NCI-H526 treated with DMSO at 0.1 percent for 48 hours (cell line): ENCODE data around the gene ZC3HAV1.
A peak's percentile ranks its signal among the peaks of the same experiment; 100 is the strongest.
"Not testable (repeated sequence)": the region's sequence is repeated elsewhere in the genome, so short reads cannot be mapped to it uniquely, and the experiment has no call there.

Source experiments
- DNase-seq: peaks from one replicate; lab custom pipeline; 2025; lab: John Stamatoyannopoulos, UW

ZC3HAV1 gene

DNA sequence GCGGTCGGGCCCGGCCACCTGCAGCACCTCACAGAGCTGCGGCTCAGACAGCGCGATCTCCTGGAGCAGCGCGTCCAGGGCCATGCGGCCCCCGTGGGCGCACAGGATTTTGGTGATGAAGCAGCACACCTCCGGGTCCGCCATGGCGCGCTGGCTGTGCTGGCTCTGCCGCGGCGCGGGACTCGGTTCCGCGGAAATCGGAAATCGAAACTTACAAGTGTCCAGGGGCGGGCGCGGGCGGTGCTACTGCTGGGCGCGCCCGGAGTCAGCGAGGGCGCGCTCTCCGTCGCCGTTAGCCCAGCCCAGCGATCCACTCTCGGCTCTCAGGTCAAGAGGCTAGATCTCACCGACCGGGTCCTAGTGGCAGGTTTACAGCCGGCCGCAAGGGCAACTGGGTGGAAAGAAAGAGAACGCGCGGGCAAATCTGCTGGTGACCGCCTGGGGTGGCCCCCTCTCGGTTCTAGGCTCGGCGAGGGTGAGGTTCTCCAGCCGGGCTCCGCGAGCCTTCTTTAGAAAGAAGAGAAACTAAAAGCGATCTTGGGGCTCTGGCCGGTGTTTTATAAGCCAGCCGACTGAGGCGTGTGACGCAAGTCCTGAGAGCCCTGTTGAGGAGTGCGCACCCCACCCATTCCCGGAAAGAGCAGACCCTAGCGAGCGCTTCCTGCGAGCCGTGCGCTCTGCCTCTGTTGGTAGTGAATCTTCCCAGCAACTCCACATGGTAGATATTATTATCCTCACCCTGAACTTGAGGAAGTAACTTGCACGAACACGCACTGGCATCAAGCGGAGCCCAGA lies at the start of gene ZC3HAV1:
ZC3HAV1 (minus strand) TSS at position 533 of the 795 bp plus-strand sequence; CDS start at position 144, 389 bp downstream.
- peak; percentile 88 for DNase-seq

DNA sequence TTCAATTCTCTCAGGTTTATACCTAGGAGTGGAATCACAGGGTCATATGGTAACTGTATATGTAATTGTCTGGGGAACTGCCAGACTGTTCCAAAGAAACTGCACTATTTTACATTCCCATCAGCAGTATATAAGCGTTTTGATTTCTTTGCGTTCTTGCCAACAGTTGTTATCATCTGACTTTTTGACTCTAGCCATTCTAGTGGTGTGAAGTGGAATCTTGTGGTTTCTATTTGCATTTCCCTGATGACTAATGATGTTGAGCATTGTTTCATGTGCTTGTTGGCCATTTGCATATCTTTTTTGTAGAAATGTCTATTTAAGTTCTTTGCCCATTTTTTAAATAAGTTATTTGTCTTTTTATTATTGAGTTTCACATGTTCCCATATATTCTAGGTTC lies 44.3 kb upstream of the ZC3HAV1 start:
- DNase-seq, result peak; percentile 25

- no peak for DNase-seq
Observed at GRCh38 chr7:139152149-139152548, 42.6 kb upstream of the ZC3HAV1 start.

GRCh38 chr7:139139150-139139549 lies 29.6 kb upstream of the ZC3HAV1 start:
- no peak for DNase-seq

GRCh38 chr7:139133335-139134139 lies 24.0 kb upstream of the ZC3HAV1 start:
- peak; percentile 85 for DNase-seq

GRCh38 chr7:139132887-139133286 lies 23.4 kb upstream of the ZC3HAV1 start:
- no peak for DNase-seq

DNA sequence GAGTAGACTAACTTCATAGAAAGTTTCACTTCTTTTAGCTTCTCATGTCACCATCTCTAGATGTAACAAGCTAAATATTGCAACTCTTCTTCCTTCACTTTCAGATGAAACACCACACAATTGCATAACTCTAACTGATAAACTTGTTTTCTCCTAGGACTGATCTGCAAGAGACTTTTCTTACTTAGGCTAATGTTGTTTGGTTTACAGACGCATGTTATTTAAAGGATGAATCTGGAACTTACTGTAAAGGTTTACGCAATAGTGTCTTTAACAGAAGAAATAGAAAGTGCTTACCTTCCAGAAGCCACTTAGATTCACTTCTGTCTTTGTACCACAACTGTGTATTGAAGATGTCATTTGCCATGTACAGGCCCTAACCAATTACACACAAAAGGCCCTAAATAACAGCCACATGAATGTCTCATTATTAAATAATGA lies 22.1 kb upstream of the ZC3HAV1 start:
- DNase-seq, result no peak

- not testable (repeated sequence) for DNase-seq
Observed at GRCh38 chr7:139129814-139130213, 20.3 kb upstream of the ZC3HAV1 start.

DNA sequence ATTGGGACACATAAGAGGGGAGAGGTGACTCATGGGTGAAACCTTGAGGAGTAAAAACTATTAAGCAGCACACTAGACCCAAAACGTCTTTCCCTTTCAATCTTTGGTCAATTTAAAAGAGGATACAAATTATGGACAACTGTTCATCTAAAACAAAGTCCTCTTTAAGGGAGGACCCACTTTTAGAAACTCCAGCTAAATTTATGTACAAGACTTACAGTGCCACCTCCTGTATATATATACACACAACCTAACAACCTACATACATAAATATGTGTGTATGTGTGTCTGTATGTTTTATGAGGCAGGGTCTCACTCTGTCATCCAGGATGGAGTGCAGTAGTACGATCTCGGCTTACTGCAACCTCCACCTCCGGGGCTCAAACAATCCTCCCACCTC lies 18.1 kb upstream of the ZC3HAV1 start:
- no peak for DNase-seq

GRCh38 chr7:139125657-139126056 lies 16.1 kb upstream of the ZC3HAV1 start:
- DNase-seq, result no peak

DNA sequence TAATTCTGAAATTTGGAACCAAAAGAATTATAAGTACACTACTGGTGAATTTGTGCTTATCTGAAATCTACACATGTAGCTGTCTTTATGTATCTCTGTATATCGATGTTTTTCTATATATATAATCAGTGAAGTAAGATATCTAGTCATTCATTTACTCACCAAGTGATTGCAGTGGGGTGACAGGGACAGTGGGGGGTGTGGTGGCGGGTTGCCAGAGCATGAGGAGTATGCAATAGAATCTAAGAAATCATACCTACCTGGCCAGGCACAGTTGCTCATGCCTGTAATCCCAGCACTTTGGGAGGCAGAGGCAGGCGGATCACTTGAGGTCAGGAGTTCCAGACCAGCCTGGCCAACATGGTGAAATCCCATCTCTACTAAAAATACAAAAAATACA lies 15.5 kb upstream of the ZC3HAV1 start:
- DNase-seq, result not testable (repeated sequence)

DNA sequence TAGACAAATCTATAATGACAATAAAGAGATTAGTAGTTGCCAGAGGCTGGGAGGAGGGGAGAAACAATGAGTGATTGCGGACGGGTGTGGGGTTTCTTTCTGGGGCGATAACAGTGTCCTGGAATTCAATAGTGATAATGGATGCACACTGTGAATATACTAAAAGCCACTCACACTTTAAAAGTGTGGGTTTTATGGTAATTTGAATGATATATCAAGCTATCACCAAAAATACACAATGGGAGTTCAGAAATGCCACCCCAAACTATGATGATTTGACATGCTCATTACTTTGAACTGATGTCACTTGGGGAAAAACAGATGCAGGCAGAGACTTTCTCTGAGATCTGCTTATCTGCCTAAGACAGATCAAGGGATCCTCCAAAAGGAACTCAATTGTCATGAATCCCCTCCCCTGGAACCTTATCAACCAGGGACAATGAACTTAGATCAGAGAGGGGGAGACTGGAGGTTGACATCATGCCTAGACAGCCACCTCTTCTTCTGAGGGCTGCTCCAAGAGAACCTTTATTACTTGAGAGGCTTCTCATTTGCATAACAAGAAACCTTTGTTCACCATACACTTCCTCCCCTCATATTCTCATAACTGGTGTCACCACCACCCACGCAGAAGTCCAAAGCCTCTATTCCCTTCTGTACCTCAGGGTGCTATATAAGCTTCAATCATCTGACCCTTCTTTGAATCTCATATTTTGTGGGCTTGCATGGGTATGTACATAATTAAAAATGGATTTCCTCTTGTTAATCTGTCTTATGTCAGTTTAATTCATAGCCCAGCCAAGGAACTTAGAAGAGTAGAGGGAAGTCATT lies 14.8 kb upstream of the ZC3HAV1 start:
- DNase-seq, result no peak

GRCh38 chr7:139119486-139119849 lies 9.9 kb upstream of the ZC3HAV1 start:
- DNase-seq, result no peak

DNA sequence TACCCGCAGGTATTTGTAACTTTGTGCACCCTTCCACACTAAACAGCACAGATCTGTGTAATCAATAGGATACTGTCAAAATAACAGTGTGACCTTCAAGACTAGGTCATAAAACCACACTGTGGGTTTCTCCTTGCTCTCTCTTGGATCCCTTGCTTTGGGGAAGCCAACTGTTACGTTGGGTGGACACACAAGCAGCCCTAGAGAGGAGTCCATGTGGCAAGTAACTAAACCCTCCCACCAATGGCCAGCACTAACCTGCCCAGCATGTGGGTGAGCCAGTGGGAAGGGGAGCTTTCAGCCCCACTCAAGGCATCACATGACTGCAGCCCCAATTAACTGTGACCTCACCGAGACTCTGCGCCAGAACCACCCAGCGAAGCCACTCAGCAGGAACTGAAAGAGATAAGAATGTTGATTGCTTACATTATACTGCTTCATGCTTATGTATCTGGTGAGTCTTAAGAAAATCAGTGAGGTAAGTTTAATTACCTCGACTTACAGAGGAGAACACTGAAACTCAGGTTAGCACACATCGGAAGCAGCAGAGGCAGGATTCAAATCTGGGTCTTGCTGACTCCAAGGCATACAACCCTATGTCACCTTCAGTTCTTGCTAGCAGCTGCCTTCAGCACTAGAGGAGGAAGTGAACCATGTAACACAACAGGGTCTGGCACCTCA lies 9.4 kb upstream of the ZC3HAV1 start:
- DNase-seq, result no peak

DNA sequence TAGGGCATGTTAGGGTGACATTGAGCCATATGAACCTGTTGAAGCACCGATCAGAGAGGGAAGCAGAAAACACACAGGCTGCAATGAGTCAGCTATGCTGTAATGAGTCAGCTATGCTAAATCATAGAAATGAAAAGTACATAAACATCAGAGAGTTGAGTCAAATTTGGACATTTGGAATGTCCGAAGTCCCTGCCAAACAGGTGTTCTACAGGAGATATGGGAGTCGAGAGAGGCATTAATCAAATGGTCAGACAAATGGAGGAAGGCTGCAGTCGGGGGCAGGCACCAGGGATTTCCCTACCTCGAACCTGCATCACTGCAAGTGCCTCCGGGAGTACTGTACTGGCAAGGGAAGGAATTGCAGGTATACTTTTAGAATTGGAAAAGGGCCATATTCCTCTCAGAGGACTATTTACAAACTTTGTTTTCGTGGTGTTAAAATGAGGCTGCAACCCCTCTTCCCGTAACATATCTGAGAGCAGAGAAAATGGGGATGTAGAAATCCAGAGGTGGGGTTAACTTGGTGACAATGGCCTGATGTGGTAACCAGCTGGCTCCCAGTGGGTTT lies 8.8 kb upstream of the ZC3HAV1 start:
- no peak for DNase-seq

- no peak for DNase-seq
Observed at GRCh38 chr7:139117599-139118233, 8.2 kb upstream of the ZC3HAV1 start.

- peak; percentile 56 for DNase-seq
Observed at GRCh38 chr7:139116999-139117398, 7.5 kb upstream of the ZC3HAV1 start.

- DNase-seq, result no peak
Observed at GRCh38 chr7:139115104-139115503, 5.6 kb upstream of the ZC3HAV1 start.

DNA sequence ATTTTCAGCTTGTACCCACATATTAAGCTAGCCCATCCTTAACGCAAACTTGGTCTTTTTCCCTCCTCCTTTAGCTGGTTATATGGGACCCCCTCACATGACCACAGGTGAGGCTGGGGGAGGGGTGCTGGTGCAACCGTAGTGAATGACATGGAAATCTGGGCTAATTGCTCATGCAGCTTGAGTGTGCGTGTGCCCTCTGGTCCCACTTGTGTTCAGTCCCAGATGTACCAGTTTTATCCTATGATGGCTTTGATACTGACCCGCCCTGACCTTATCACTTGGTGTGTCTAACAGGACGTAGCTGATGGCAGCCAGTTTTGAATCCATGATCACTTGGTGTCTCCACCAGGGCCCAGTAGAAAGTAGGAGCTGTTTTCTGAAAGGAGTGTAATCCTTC lies 5.1 kb upstream of the ZC3HAV1 start:
- DNase-seq, result no peak

DNA sequence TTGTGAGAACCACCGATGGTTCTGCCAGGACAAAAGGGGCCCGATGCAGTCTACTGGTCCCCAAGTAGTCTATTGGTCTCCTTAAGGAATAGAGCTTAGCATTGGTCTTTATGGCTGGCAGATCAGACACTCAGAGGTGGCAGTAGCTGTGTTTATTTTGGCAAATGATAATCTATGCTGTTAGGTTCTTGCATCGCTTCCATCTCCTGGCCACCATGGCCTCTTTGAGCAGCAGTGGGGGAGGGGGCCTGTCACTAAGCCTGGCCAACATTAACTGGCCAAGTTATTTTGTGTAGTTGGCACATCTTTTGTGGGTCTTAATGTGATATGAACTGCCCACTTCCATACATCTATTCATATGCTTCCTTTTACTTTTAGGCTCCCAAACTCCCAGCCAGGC lies 4.5 kb upstream of the ZC3HAV1 start:
- no peak for DNase-seq

GRCh38 chr7:139112741-139113250 lies 3.3 kb upstream of the ZC3HAV1 start:
- DNase-seq, result no peak
